Measurements from ENCODE around the gene GAREM1.
"Not testable (repeated sequence)": the region's sequence is repeated elsewhere in the genome, so short reads cannot be mapped to it uniquely, and the experiment has no call there.

Gene GAREM1

DNA sequence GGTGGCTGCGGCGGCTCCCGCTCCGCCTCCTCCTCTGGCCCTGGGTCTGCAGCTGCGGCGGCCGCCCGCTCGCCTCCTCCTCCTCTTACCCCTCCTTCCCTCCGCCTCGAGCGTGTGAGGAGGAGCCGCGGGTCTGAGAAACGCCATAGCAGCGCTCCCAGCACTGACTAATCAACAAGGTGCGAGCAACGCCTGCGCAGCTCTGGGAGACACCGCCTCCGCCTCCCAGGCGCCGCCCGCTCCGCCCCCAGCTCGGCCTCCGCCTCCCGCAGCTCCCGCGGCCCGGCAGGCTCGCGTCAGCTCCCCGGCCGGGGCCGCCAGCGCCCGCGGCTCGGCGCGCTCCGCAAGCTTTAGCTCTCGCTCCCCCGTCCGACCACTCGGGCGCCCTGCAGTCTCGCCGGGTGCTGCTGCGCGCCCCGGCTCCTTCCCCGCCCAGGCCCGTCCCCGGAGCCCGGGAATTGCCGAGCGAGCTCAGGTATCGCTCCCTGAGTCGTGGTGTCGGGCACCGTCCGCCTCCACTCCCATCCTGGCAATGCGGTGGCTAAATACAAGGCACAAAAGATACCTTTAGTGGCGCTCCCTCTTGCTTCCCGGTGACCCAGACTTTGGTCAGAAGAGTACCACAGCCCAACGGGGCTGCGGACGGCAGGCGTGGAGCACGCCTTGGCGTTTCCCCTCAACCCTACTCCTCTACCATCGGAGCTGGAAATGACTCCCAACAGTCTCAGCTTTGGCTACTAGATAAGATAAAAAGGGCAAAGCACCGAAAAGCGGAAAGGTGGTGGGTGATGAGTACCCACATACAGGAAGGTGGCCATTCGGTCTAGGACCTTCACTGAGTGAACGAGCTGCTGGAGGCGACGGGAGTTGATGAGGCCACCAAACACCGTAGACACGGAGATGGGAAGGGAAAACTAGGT is at the start of gene GAREM1:
Gene GAREM1, minus strand, starts transcription at position 169 of the 920 bp plus-strand sequence. CDS start 454 bp downstream, outside the sequence.
- FAIRE-seq (no peak), DNase-seq (ENCODE audit: insufficient read length, low spot score) (peak; percentile 75)
- no peak; the same call in 1 of the 2 replicates for TF ChIP-seq POLR2A (IDR thresholded peaks at IDR 0.05; ENCODE audit: low read depth, low read length)

DNA sequence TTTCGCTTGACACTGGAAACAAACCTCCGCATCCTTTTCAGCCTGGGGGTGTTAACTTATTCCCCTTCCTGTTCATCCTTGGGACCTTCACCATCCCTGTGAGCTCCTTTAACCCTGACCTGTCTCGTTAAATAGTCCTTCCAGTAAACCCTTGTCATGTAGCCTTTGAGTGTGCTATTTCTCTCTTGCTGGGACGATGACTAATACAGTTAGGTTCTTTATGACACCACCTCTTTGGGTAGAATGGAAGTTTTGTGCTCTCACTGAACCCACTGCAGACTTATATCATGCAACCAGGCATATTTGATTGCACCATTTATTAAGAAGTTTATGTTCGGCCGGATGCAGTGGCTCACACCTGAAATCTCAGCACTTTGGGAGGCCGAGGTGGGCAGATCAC is 40.5 kb upstream of the GAREM1 start:
- DNase-seq (ENCODE audit: insufficient read length, low spot score) (no peak), FAIRE-seq (no peak)
- TF ChIP-seq POLR2A (IDR thresholded peaks at IDR 0.05; ENCODE audit: low read depth, low read length): no peak

DNA sequence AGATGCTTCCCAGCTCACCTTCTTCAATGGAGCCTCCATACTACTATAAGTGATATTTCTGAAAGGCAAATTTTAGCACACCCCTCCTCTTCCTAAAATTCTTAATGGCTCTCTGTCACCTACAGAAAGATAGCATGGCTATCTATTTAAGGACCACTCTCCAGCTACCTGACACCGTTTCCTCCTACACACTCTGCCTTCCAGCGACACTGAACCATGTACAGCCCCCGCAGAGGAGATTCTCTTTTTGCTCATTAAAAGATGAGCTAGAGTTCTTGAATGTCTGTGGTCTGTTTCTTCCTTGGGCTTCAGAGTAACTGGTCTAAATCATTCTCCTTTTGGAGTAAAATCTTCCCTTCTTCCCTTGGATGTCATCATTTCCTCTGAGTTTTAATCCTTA is 38.4 kb upstream of the GAREM1 start:
- no peak for FAIRE-seq

DNA sequence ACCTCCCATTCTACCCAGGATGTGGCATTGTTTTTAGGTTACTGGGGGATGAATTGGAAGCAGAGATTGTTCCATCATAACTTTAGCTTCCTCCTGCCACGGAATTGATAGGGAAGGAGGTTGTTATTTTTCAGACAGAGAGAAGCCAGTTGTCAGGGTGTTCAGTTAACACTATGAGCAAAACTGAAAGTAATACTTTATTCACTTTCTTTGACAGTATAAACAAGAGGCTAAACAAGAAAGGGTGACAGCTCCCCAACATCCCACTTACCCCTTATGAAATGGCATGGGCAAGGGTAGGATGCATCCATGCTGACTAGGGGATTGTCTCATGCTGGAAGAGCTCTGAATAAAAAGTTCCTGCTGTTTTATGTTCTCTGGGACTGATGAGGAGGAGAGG is 36.4 kb upstream of the GAREM1 start:
- FAIRE-seq (no peak), DNase-seq (ENCODE audit: insufficient read length, low spot score) (no peak)
- no peak for TF ChIP-seq POLR2A (IDR thresholded peaks at IDR 0.05; ENCODE audit: low read depth, low read length)

More for the DNA sequence above, 38.4 kb upstream of the GAREM1 start:
- no peak for TF ChIP-seq POLR2A (IDR thresholded peaks at IDR 0.05; ENCODE audit: low read depth, low read length)
- DNase-seq (ENCODE audit: insufficient read length, low spot score): no peak

DNA sequence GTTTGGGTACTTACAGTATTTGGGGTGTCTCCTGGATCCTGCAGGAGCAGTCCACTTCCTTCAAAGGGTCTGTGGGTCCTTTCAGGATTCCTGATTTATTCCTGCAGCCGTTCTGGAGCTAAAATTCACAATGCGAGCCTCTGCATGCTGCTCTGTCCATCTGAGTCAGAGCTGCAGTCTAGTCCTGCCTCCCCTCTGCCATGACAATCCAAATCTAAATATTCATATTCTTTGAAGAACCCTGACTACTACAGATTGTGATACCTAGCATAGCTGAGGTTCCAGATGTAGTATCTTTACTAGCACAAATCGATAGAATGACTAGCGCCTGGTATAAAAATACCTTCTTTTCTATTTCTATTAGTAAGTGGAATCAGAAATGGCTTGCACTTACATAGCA is 31.3 kb upstream of the GAREM1 start:
- TF ChIP-seq POLR2A (IDR thresholded peaks at IDR 0.05; ENCODE audit: low read depth, low read length): no peak
- no peak for FAIRE-seq
- DNase-seq (ENCODE audit: insufficient read length, low spot score): no peak

DNA sequence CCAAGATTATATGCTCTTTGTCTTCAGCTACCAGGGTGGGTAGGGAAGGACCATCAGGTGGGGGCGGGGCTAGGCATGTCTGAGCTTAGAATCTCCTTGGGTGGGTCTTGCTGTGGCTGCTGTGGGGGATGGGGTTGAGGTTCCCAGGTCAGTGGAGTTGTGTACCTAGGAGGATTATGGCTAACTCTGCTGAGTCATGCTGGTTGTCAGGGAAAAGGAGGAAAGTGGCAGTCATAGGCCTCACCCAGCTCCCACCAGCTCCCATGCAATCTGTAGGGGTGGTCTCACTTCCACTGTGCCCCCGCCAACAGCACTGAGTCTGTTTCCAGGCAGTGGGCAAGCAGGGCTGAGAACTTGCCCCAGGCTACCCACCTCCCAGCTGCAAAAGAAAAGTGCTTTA is 30.6 kb upstream of the GAREM1 start:
- not testable (repeated sequence) for DNase-seq (ENCODE audit: insufficient read length, low spot score); FAIRE-seq

DNA sequence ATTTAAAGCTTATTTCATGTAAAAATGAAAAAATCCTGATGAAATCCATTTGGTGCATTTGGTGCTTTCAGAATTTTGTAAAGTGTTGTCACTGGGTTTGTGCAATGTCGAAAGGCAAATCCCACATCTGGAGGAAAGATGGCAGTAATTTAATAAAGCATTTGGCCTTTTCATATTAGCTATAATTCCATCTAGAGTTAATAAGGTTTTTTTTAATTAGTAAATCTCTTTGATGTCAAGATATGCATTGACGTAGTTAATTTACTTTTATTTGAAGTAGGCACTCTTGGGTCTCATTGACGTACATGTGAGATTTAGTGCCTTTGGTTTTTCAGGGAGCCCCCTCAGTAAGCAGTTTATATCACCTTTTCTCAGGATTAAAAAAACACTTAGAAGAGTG is 12.3 kb upstream of the GAREM1 start:
- no peak for FAIRE-seq
- no peak for DNase-seq (ENCODE audit: insufficient read length, low spot score)
- TF ChIP-seq POLR2A (IDR thresholded peaks at IDR 0.05; ENCODE audit: low read depth, low read length): no peak

DNA sequence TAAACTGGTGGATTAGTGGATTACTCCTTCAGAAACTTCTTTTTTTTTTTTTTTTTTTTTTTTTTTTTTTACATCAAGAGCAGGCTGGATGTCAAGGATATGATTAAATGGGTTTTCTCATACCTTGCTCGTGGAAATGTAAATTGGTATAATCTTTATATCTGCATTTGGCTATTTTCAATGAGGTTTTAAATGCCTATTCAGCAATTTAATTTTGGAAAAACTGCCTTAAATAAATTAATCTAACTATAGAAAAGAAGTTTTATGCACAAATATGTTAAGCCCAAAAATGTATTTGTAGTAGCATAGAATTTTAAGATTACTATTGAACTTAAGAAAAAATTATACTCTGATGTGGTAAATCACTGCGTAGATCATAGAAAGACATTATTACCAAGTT is 11.4 kb upstream of the GAREM1 start:
- FAIRE-seq (no peak), DNase-seq (ENCODE audit: insufficient read length, low spot score) (no peak)
- no peak for TF ChIP-seq POLR2A (IDR thresholded peaks at IDR 0.05; ENCODE audit: low read depth, low read length)

DNA sequence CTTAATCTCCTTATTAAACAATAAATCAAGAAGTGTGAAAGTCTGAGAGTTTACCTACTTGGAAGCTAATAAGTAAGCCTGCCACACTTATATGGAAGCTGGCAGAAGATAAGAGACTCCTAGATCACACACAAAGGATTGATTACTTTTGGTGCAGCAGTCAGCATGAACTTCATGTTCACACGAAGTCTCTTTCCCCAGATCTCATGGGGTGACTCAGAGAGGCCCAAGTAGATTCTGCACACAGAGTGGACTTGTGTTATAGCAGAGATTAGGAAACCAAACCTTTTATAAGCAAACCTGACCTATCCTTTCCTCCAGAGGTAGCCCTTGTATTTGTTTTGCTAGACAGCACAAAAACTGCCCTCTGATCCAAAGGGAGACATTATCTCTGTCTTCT is 9.9 kb upstream of the GAREM1 start:
- no peak for FAIRE-seq
- TF ChIP-seq POLR2A (IDR thresholded peaks at IDR 0.05; ENCODE audit: low read depth, low read length): no peak

DNA sequence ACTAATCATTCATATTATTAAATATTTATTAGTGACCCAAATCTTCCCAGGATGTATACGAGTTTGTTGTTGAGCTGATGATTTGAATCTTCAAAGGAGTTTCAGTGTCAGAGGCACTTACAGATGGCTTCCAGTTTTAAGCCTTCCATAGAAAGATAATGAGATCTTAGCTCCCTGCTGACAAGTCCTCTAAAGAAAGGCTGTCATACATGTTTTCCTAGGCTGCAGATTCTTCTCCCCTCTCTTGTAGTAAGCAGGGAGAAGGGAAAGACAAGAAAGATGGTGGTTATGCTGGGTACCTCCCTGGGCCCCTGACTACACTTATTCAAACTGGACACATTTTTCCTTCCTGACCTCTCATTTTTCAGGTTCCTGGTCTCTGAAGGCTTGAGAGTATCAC is 8.1 kb upstream of the GAREM1 start:
- FAIRE-seq (no peak), DNase-seq (ENCODE audit: insufficient read length, low spot score) (no peak)
- no peak for TF ChIP-seq POLR2A (IDR thresholded peaks at IDR 0.05; ENCODE audit: low read depth, low read length)

More for the DNA sequence above, 9.9 kb upstream of the GAREM1 start:
- no peak for DNase-seq (ENCODE audit: insufficient read length, low spot score)

DNA sequence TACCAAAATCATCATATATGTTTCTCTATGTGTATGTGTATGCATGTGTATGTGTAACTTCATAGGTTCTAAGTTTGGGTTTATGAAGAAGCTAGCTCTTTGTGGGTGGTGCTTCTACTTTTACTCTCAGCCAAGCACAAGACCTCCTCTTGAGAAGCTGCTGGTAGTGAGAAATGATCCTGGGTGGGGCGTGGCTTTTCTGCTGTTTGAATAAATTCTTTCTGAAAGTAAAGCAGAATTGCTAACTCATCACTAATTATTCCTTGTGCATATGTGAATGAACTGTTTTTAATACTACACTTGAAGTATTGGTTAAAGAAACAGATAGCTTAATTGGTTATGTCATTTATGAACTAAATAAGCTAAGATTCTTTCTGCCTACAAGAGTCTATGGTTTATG is 7.6 kb upstream of the GAREM1 start:
- TF ChIP-seq POLR2A (IDR thresholded peaks at IDR 0.05; ENCODE audit: low read depth, low read length): no peak
- DNase-seq (ENCODE audit: insufficient read length, low spot score) (no peak), FAIRE-seq (no peak)

DNA sequence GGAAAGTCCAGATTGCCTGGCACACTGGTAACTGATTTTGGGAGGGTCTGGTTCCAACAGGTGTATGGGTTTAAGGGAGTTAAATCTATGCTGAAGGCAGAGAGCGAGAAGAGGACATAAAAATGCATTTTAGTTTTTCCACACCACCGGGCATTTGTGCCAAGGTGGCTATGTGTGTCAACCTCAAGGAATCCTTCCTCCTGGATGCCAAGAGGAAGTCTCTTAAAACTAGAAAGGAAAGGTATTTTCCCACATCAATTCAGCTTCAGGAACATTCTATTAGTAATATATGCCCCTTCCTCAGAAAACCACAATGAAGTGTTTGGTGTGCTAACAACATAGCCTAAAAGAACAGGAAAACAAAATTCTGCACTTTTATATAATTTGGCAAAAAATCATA is 5.4 kb upstream of the GAREM1 start:
- DNase-seq (ENCODE audit: insufficient read length, low spot score) (no peak), FAIRE-seq (no peak)
- TF ChIP-seq POLR2A (IDR thresholded peaks at IDR 0.05; ENCODE audit: low read depth, low read length): no peak

DNA sequence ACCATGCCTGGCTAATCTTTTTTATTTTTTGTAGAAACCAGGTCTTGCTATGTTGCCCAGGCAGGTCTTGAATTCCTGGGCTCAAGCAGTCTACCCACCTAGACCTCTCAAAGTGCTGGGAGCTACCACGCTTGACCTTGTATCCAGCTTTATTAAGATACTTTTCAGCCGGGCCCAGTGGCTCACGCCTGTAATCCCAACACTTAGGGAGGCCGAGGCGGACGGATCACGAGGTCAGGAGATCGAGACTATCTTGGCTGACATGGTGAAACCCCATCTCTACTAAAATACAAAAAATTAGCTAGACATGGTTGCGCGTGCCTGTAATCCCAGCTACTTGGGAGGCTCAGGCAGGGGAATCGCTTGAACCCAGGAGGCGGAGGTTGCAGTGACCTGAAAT is 4.4 kb upstream of the GAREM1 start:
- not testable (repeated sequence) for DNase-seq (ENCODE audit: insufficient read length, low spot score); FAIRE-seq

DNA sequence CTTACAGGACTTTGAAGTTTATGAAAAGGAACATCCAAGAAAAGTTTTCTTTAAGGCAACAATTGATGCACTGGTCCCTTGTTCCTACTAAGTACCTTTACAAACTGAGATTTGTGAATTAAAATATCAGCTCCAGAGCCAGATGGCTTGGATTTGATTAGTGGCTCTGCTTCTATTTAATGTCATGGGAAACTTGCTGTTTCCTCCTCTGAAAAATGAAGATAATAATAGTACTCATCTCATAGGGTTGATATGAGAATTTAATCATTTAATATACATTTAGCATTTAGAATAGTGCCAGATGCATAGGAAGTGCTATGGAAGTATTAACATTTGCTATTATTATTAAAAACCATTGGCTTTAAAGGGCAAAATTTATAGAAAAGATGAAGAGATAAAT is 2.6 kb upstream of the GAREM1 start:
- DNase-seq (ENCODE audit: insufficient read length, low spot score) (no peak), FAIRE-seq (no peak)
- TF ChIP-seq POLR2A (IDR thresholded peaks at IDR 0.05; ENCODE audit: low read depth, low read length): no peak

DNA sequence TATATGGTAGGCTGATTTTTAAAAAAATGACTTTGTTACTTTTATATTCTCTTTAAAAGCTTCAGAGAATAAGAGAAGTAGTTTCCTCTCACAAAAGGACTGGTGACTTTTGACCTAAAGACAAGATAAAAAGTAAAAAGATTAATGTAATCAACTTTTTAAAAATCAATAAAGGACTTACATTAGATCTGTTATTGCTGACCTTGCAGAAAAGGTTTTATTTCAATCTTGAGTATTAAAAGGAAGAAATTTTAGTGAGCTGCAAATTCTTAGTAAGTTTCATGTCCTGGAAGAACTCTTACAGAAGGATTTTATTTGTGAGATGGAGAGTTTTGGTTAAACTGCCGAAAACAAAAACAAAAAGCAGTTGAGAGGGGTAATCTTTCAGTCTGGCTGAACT is 2.2 kb upstream of the GAREM1 start:
- no peak for FAIRE-seq
- no peak for TF ChIP-seq POLR2A (IDR thresholded peaks at IDR 0.05; ENCODE audit: low read depth, low read length)
- DNase-seq (ENCODE audit: insufficient read length, low spot score): no peak

DNA sequence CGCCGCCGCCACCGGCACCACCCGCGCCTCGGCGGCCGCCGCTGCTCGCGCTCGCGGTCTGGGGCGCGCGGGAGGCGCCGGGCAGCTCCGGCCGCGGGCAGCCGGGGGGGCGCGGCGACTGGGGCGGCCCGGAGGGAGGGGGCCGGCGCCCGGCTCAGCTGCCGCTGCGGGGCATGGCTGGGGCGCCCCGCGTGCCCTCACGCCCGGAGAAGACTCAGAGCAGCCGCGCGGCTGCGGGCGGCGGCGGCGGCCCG is 295 bp downstream of the GAREM1 start:
- no peak for TF ChIP-seq POLR2A (IDR thresholded peaks at IDR 0.05; ENCODE audit: low read depth, low read length)

More for the DNA sequence above, 295 bp downstream of the GAREM1 start:
- DNase-seq (ENCODE audit: insufficient read length, low spot score) (no peak), FAIRE-seq (no peak)
